Fibroblast of lung (primary cell): ENCODE measurements around the gene MAPK8. TPM values are rescaled to one million over a fixed set of nuclear protein-coding genes. Genes with fewer than 3 reads are reported as not detected.
"Not testable (repeated sequence)": the region's sequence is repeated elsewhere in the genome, so short reads cannot be mapped to it uniquely, and the experiment has no call there.

ENCODE experiments used
- DNase-seq, 2 donors: peaks; one replicate each; pipeline versions ENCODE4 v3.0.0 to v3.0.0-alpha.2; 2010; ENCODE audit warnings: low read depth in 2 of 2
- H2AFZ ChIP-seq: 2 replicates; pipeline ENCODE4 v1.5.1; 2012; ENCODE audit warnings: low read length, control low read depth, inconsistent platforms
- H3K27ac ChIP-seq: 2 replicates; pipeline ENCODE4 v1.5.1; 2011; ENCODE audit warnings: low read length, control low read depth; ENCODE audit not compliant: insufficient read depth
- H3K27me3 ChIP-seq: 2 replicates; pipeline ENCODE4 v1.5.1; 2011; ENCODE audit warnings: mild to moderate bottlenecking, low read length; ENCODE audit not compliant: control insufficient read depth, insufficient read depth
- H3K36me3 ChIP-seq: 2 replicates; pipeline ENCODE4 v1.5.1; 2011; ENCODE audit warnings: low read length; ENCODE audit not compliant: control insufficient read depth, insufficient read depth
- H3K4me1 ChIP-seq: 2 replicates; pipeline ENCODE4 v1.5.1; 2011; ENCODE audit warnings: low read length; ENCODE audit not compliant: control insufficient read depth, insufficient read depth; ENCODE audit errors: extremely low read depth
- H3K4me2 ChIP-seq: 2 replicates; pipeline ENCODE4 v1.5.1; 2011; ENCODE audit warnings: low read length, control low read depth; ENCODE audit not compliant: insufficient read depth; ENCODE audit errors: extremely low read depth
- H3K4me3 ChIP-seq, 4 experiments: fragments of 200-600 bp in 1 of 4; sonication (generic) in 1 of 4; replicated peaks in 1 of 4; 2 replicates each; pipeline ENCODE4 v1.5.1; 2011 to 2016; ENCODE audit warnings: low read length in 4 of 4, low read depth in 3 of 4, mild to moderate bottlenecking in 3 of 4, control low read depth in 2 of 4, inconsistent platforms in 1 of 4, mixed read lengths in 1 of 4; ENCODE audit not compliant: insufficient read depth in 1 of 4; ENCODE audit errors: control extremely low read depth in 1 of 4
- H3K79me2 ChIP-seq: 2 replicates; pipeline ENCODE4 v1.5.1; 2012; ENCODE audit warnings: mild to moderate bottlenecking, low read length, inconsistent platforms; ENCODE audit not compliant: control insufficient read depth, insufficient read depth
- H3K9ac ChIP-seq: 2 replicates; pipeline ENCODE4 v1.5.1; 2011; ENCODE audit warnings: mild to moderate bottlenecking, low read length, control low read depth; ENCODE audit not compliant: insufficient read depth
- H3K9me3 ChIP-seq: 2 replicates; pipeline ENCODE4 v1.5.1; 2012; ENCODE audit warnings: low read depth, low read length; ENCODE audit not compliant: control insufficient read depth, insufficient read depth
- H4K20me1 ChIP-seq: 2 replicates; pipeline ENCODE4 v1.5.1; 2011; ENCODE audit warnings: low read length; ENCODE audit not compliant: control insufficient read depth, insufficient read depth; ENCODE audit errors: extremely low read depth
- EZH2 ChIP-seq: IDR thresholded peaks from 2 replicates; pipeline ENCODE4 v1.5.1; 2012; ENCODE audit warnings: low read length, control low read depth, mild to moderate bottlenecking; ENCODE audit errors: missing control alignments
- polyA plus RNA-seq, 2 donors: library from polyadenylated mRNA; depleted of rRNA in 1 of 2; stranded (reverse) in 1 of 2; unstranded in 1 of 2; fragments of >200 nt; gene quantifications; 2 replicates each; pipeline ENCODE4 v1.2.1, GENCODE V29; 2011 to 2012; ENCODE audit warnings: missing spikeins in 1 of 2
- total RNA-seq: library from RNA; depleted of rRNA; stranded (reverse); fragments of >200 nt; gene quantifications from 2 replicates; pipeline ENCODE4 v1.2.1, GENCODE V29; 2014
- TF ChIP-seq, protein P1 (sequence below), 2 donors: IDR thresholded peaks in 1 of 2; conservative IDR thresholded peaks in 1 of 2; 1 replicate in 1 of 2; 2 replicates in 1 of 2; pipeline ENCODE4 v1.5.1; 2011 to 2012; ENCODE audit warnings: low read length in 2 of 2, control low read depth in 1 of 2, inconsistent platforms in 1 of 2, low read depth in 1 of 2, mild to moderate bottlenecking in 1 of 2

Gene MAPK8
- total and polyA plus RNA-seq, 2 donors (not counting 1 experiment from before 2014, with no cell fraction given) = 29.4 to 53.7 TPM

DNA sequence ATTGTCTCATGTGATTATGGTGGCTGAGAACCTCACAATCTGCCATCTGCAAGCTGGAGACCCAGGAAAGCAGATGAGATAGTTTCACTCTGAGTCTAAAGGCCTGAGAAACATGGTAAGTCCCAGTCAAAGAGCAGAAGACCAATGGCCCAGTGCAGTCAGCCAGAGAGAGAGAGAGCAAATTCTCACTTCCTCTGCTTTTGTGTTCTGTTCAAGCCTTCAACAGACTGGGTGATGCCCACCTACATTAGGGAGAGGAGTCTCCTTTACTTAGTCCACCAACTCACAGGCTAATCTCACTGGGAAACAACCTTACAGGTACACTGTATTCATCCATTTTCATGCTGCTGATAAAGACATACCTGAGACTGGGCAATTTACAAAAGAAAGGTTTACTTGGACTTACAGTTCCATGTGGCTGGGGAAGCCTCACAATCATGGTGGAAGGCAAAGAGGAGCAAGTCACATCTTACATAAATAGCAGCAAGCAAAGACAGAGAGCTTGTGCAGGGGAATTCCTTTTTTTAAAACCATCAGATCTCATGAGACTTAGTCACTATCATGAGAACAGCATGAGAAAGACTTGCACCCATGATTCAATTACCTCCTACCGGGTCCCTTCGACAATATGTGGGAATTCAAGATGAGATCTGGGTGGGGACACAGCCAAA lies 27.3 kb upstream of the MAPK8 start:
- Histone ChIP-seq H3K9ac (no peak overlapping the region), H4K20me1 (no peaks in the 10 kb centered on the region), H3K27me3 (no peaks in the 10 kb centered on the region), H2AFZ (no peak overlapping the region), H3K27ac (no peak overlapping the region), H3K79me2 (no peaks in the 10 kb centered on the region), H3K9me3 (no peaks in the 10 kb centered on the region), H3K36me3 (no peaks in the 10 kb centered on the region), H3K4me3 (no peak overlapping the region), H3K4me1 (no peaks in the 10 kb centered on the region), H3K4me2 (no peak overlapping the region)
- no peak for TF ChIP-seq EZH2
- TF ChIP-seq, protein P1, sequence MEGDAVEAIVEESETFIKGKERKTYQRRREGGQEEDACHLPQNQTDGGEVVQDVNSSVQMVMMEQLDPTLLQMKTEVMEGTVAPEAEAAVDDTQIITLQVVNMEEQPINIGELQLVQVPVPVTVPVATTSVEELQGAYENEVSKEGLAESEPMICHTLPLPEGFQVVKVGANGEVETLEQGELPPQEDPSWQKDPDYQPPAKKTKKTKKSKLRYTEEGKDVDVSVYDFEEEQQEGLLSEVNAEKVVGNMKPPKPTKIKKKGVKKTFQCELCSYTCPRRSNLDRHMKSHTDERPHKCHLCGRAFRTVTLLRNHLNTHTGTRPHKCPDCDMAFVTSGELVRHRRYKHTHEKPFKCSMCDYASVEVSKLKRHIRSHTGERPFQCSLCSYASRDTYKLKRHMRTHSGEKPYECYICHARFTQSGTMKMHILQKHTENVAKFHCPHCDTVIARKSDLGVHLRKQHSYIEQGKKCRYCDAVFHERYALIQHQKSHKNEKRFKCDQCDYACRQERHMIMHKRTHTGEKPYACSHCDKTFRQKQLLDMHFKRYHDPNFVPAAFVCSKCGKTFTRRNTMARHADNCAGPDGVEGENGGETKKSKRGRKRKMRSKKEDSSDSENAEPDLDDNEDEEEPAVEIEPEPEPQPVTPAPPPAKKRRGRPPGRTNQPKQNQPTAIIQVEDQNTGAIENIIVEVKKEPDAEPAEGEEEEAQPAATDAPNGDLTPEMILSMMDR (conservative IDR thresholded peaks at IDR 0.05 in 1 of 2, IDR thresholded peaks at IDR 0.05 in 1 of 2; ENCODE audit: low read depth in 1 of 2, low read length in 2 of 2) = no peak
- DNase-seq = no peak

GRCh38 chr10:48281697-48282096 lies 24.8 kb upstream of the MAPK8 start:
- not testable (repeated sequence) for DNase-seq, H3K4me2 ChIP-seq, H3K9ac ChIP-seq, H3K36me3 ChIP-seq, H3K79me2 ChIP-seq, H3K4me1 ChIP-seq, H3K9me3 ChIP-seq, H4K20me1 ChIP-seq, H3K27ac ChIP-seq, H3K4me3 ChIP-seq, H2AFZ ChIP-seq
- H3K27me3 ChIP-seq = peaks cover 12% of the 10 kb centered on the region

GRCh38 chr10:48282829-48283228 lies 23.6 kb upstream of the MAPK8 start:
- Histone ChIP-seq H3K9ac (no peak overlapping the region), H3K4me3 (no peak overlapping the region), H3K4me1 (no peaks in the 10 kb centered on the region), H3K27ac (no peak overlapping the region), H3K4me2 (no peak overlapping the region), H3K36me3 (no peaks in the 10 kb centered on the region), H3K9me3 (no peaks in the 10 kb centered on the region), H2AFZ (no peak overlapping the region), H3K79me2 (no peaks in the 10 kb centered on the region), H4K20me1 (no peaks in the 10 kb centered on the region), H3K27me3 (peaks cover 12% of the 10 kb centered on the region)
- DNase-seq = no peak
- TF ChIP-seq, protein P1 (conservative IDR thresholded peaks at IDR 0.05 in 1 of 2, IDR thresholded peaks at IDR 0.05 in 1 of 2; ENCODE audit: low read depth in 1 of 2, low read length in 2 of 2) = no peak
- no peak for TF ChIP-seq EZH2
